ENCODE measurements around the gene HERC3. TPM values are rescaled to one million over a fixed set of nuclear protein-coding genes. Genes with fewer than 3 reads are reported as not detected.
A peak's percentile ranks its signal among the peaks of the same experiment; 100 is the strongest.
"Not testable (repeated sequence)": the region's sequence is repeated elsewhere in the genome, so short reads cannot be mapped to it uniquely, and the experiment has no call there.

Gene HERC3
- total RNA-seq, 1 donor from 2014 or later: 7.5 TPM

- DNase-seq (ENCODE audit: low read depth in 2 of 2): no peak
Measured at GRCh38 chr4:88606832-88607231, 14.6 kb downstream of the HERC3 start.

- DNase-seq (ENCODE audit: low read depth in 2 of 2): peak; percentile 46 to 75
Measured at GRCh38 chr4:88609387-88609786, 17.1 kb downstream of the HERC3 start.

- not testable (repeated sequence) for DNase-seq (ENCODE audit: low read depth in 2 of 2)
Measured at GRCh38 chr4:88609794-88610193, 17.5 kb downstream of the HERC3 start.

- no peak for DNase-seq (ENCODE audit: low read depth in 2 of 2)
Measured at GRCh38 chr4:88610771-88611170, 18.5 kb downstream of the HERC3 start.

GRCh38 chr4:88613417-88613875, 21.2 kb downstream of the HERC3 start:
- DNase-seq (ENCODE audit: low read depth in 2 of 2): peak; percentile 78 to 88

- DNase-seq (ENCODE audit: low read depth in 2 of 2): no peak
Measured at GRCh38 chr4:88614058-88614457, 21.8 kb downstream of the HERC3 start.

- no peak for DNase-seq (ENCODE audit: low read depth in 2 of 2)
Measured at GRCh38 chr4:88616275-88617150, 24.2 kb downstream of the HERC3 start.

- no peak for DNase-seq (ENCODE audit: low read depth in 2 of 2)
Measured at GRCh38 chr4:88618782-88619485, 26.7 kb downstream of the HERC3 start.

GRCh38 chr4:88619971-88620370, 27.7 kb downstream of the HERC3 start:
- DNase-seq (ENCODE audit: low read depth in 2 of 2): no peak

- DNase-seq (ENCODE audit: low read depth in 2 of 2): no peak
Measured at GRCh38 chr4:88621763-88622327, 29.6 kb downstream of the HERC3 start.

- peak in 1 of 2 donors; percentile 50 for DNase-seq (ENCODE audit: low read depth in 2 of 2)
Measured at GRCh38 chr4:88623097-88623496, 30.8 kb downstream of the HERC3 start.

- DNase-seq (ENCODE audit: low read depth in 2 of 2): no peak
Measured at GRCh38 chr4:88628746-88629145, 36.5 kb downstream of the HERC3 start.

- DNase-seq (ENCODE audit: low read depth in 2 of 2): no peak
Measured at GRCh38 chr4:88629826-88630225, 37.5 kb downstream of the HERC3 start.

- peak in 1 of 2 donors; percentile 70 for DNase-seq (ENCODE audit: low read depth in 2 of 2)
Measured at GRCh38 chr4:88630756-88631155, 38.5 kb downstream of the HERC3 start.

- no peak for DNase-seq (ENCODE audit: low read depth in 2 of 2)
Measured at GRCh38 chr4:88643932-88644331, 51.7 kb downstream of the HERC3 start.

GRCh38 chr4:88645994-88646393, 53.7 kb downstream of the HERC3 start:
- no peak for DNase-seq (ENCODE audit: low read depth in 2 of 2)

GRCh38 chr4:88646528-88647280, 54.4 kb downstream of the HERC3 start:
- no peak for DNase-seq (ENCODE audit: low read depth in 2 of 2)

GRCh38 chr4:88649716-88650115, 57.4 kb downstream of the HERC3 start:
- DNase-seq (ENCODE audit: low read depth in 2 of 2): no peak

GRCh38 chr4:88653371-88653946, 61.2 kb downstream of the HERC3 start:
- peak in 1 of 2 donors; percentile 23 for DNase-seq (ENCODE audit: low read depth in 2 of 2)

GRCh38 chr4:88655226-88655625, 62.9 kb downstream of the HERC3 start:
- no peak for DNase-seq (ENCODE audit: low read depth in 2 of 2)
